Prostate gland (tissue), 2 donors: ENCODE results near the gene ADGRG6.

Experiments
- CTCF ChIP-seq, 4 experiments: fragments of 200-600 bp in 2 of 4; fragments of 450-650 bp in 2 of 4; sonication (generic) in 2 of 4; IDR thresholded peaks; 1 replicate in 3 of 4; 2 replicates in 1 of 4; pipeline ENCODE4 v1.5.1; 2016 to 2019; ENCODE audit warnings: antibody characterized with exemption in 4 of 4, mild to moderate bottlenecking in 2 of 4, moderate library complexity in 2 of 4
- POLR2AphosphoS5 ChIP-seq: sonication (generic); formaldehyde crosslinking; IDR thresholded peaks from one replicate; pipeline ENCODE4 v1.6.1; 2017; ENCODE audit warnings: antibody characterized with exemption

GRCh38 chr6:142326540-142326939 is 24.7 kb downstream of the ADGRG6 start:
- TF ChIP-seq CTCF (IDR thresholded peaks at IDR 0.05) = no peak
- TF ChIP-seq POLR2AphosphoS5 = no peak
